ENCODE data around the gene TIMM50.

DNA sequence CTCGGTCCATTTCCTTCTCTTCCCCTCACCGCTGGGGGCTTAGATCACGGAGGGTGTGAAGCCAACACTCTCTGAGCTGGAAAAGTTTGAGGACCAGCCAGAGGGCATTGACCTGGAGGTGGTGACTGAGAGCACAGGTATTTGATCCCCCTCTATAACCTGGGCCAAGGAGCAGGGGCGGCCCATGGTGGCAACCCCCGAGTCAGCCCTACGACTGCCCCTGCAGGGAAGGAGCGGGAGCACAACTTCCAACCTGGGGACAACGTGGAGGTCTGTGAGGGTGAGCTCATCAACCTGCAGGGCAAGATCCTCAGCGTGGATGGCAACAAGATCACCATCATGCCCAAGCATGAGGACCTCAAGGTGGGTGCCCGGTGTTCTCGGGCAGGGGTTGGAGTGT, 11.6 kb upstream of the TIMM50 start:
- no peak for TF ChIP-seq REST (IDR thresholded peaks at IDR 0.05; ENCODE audit: insufficient read depth in 1 of 2, low read depth in 2 of 2, low read length in 2 of 2)
- no peak for TF ChIP-seq SIN3A (IDR thresholded peaks at IDR 0.05; ENCODE audit: borderline replicate concordance, insufficient read depth, low read length)
- TF ChIP-seq POLR2AphosphoS5 (IDR thresholded peaks at IDR 0.05; ENCODE audit: low read depth, low read length): no peak
- TF ChIP-seq TAF1 (IDR thresholded peaks at IDR 0.05; ENCODE audit: borderline replicate concordance, insufficient read depth, low read length): no peak
- no peak for TF ChIP-seq FOXP2 (optimal IDR thresholded peaks at IDR 0.05; ENCODE audit: borderline replicate concordance, extremely low read depth, extremely low read length, insufficient read depth)
